ENCODE results near the gene NID1.
A peak's percentile ranks its signal among the peaks of the same experiment; 100 is the strongest.

DNA sequence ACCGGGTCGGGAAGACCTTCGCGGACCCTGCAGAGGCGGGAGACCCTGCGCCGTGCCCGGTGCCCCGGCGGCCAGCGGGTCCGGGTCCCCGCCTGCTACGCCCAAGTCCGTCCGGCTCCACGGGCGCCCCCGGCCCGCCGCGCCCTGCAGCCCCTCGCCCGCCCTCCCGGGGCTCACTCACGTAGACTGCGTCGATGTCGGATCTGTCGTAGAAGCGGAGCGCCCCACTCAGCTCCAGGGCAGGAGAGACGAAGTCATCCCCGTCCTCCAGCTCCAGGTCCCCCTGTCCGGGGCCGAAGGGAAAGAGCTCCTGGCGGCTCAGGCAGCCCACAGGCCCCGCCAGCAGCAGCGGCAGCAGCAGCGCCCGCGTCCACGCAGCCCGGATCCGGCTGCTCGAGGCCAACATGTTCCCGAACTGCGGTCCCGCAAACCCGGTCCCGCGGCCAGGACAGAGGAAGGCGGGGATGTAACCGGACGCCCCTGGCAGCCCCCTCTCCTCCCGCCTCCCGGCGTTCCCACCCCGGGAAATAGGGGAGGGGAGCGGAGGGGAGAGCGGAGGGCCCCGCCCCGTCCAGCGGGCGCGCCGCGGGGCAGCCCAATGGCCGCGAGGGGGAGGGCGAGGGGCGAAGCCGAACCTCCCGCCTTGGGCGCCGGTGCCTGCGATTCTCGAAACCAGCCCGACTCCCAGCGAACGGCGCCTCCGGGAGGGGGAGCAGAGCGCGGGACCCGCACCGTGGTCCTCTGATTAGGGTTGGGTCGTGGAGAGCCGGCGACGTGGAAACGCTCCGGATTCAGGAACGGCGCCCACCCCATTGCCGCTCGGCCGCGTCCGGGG is at the start of gene NID1:
- TF ChIP-seq, protein P1, sequence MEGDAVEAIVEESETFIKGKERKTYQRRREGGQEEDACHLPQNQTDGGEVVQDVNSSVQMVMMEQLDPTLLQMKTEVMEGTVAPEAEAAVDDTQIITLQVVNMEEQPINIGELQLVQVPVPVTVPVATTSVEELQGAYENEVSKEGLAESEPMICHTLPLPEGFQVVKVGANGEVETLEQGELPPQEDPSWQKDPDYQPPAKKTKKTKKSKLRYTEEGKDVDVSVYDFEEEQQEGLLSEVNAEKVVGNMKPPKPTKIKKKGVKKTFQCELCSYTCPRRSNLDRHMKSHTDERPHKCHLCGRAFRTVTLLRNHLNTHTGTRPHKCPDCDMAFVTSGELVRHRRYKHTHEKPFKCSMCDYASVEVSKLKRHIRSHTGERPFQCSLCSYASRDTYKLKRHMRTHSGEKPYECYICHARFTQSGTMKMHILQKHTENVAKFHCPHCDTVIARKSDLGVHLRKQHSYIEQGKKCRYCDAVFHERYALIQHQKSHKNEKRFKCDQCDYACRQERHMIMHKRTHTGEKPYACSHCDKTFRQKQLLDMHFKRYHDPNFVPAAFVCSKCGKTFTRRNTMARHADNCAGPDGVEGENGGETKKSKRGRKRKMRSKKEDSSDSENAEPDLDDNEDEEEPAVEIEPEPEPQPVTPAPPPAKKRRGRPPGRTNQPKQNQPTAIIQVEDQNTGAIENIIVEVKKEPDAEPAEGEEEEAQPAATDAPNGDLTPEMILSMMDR (IDR thresholded peaks at IDR 0.05) = peak; percentile 35 to 61 (median 51)
- peak; percentile 77 to 94 for TF ChIP-seq POLR2A (IDR thresholded peaks at IDR 0.05)
